Endothelial cell of umbilical vein (primary cell): ENCODE data around the gene SH3BP4. TPM values are rescaled to one million over a fixed set of nuclear protein-coding genes. Genes with fewer than 3 reads are reported as not detected.

Experiments used
- BruUV-seq: library from RNA; stranded (reverse); fragments of 400-500 nt; replicated peaks from 2 replicates; lab custom pipeline; 2021; lab: Mats Ljungman, UMichigan
- CTCF ChIA-PET: fragments of 300-600, 350-600 bp; sonication (Branson Sonifier 250); formaldehyde crosslinking; loops from one replicate; lab custom pipeline; 2021; ENCODE audit warnings: antibody characterized with exemption, inconsistent platforms; lab: Charles Lee
- POLR2A ChIA-PET: fragments of 300-600, 350-600 bp; sonication (Branson Sonifier 250); formaldehyde crosslinking; loops from one replicate; lab custom pipeline; 2021; ENCODE audit warnings: antibody characterized with exemption, inconsistent platforms; lab: Charles Lee
- DNase-seq: peaks from one replicate; pipeline ENCODE4 v3.0.0-alpha.2; 2011; ENCODE audit warnings: low read depth, low spot score
- FAIRE-seq: peaks from 2 replicates; lab custom pipeline; 2011; peaks lifted over from hg19 to GRCh38; lab: Jason Lieb, UNC
- H2AFZ ChIP-seq: 2 replicates; pipeline ENCODE4 v1.6.0; 2012; ENCODE audit warnings: low read depth, low read length, control low read depth, inconsistent platforms
- H3K27ac ChIP-seq: 2 replicates; pipeline ENCODE4 v1.5.1; 2011; ENCODE audit warnings: low read depth, mild to moderate bottlenecking, control low read depth, low read length, moderate library complexity; ENCODE audit not compliant: insufficient read depth
- H3K27me3 ChIP-seq, 2 experiments: 2 replicates each; pipeline versions ENCODE4 v1.6.0 to v1.6.1; 2011; ENCODE audit warnings: low read length in 2 of 2, mixed read lengths in 1 of 2; ENCODE audit not compliant: control insufficient read depth in 2 of 2, insufficient read depth in 2 of 2
- H3K36me3 ChIP-seq, 2 experiments: 2 replicates in 1 of 2; 3 replicates in 1 of 2; pipeline ENCODE4 v1.5.1; 2011; ENCODE audit warnings: low read length in 2 of 2, mild to moderate bottlenecking in 1 of 2, moderate library complexity in 1 of 2; ENCODE audit not compliant: control insufficient read depth in 2 of 2, insufficient read depth in 2 of 2; ENCODE audit errors: extremely low read depth in 1 of 2
- H3K4me1 ChIP-seq: 3 replicates; pipeline ENCODE4 v1.5.1; 2011; ENCODE audit warnings: mild to moderate bottlenecking, low read length; ENCODE audit not compliant: control insufficient read depth, insufficient read depth; ENCODE audit errors: extremely low read depth
- H3K4me2 ChIP-seq: 2 replicates; pipeline ENCODE4 v1.6.1; 2011; ENCODE audit warnings: low read length, control low read depth, mixed read lengths; ENCODE audit not compliant: insufficient read depth
- H3K4me3 ChIP-seq, 3 experiments: fragments of 200-600 bp in 1 of 3; sonication (generic), shearing (Covaris generic) in 1 of 3; replicated peaks in 1 of 3; 2 replicates each; pipeline ENCODE4 v1.5.1; 2011 to 2016; ENCODE audit warnings: control low read depth in 3 of 3, low read length in 3 of 3, mild to moderate bottlenecking in 2 of 3, inconsistent platforms in 1 of 3, low read depth in 1 of 3, moderate library complexity in 1 of 3; ENCODE audit not compliant: insufficient read depth in 1 of 3
- H3K79me2 ChIP-seq: 2 replicates; pipeline ENCODE4 v1.6.0; 2012; ENCODE audit warnings: low read length, inconsistent platforms; ENCODE audit not compliant: control insufficient read depth, insufficient read depth
- H3K9ac ChIP-seq: replicated peaks from 2 replicates; pipeline ENCODE3; 2011; ENCODE audit warnings: low read length, control low read depth; ENCODE audit not compliant: insufficient read depth; ENCODE audit errors: extremely low read depth
- H3K9me1 ChIP-seq: replicated peaks from 3 replicates; pipeline ENCODE4 v1.6.0; 2011; ENCODE audit warnings: mild to moderate bottlenecking, low read length; ENCODE audit not compliant: control insufficient read depth, insufficient read depth; ENCODE audit errors: extremely low read depth
- H3K9me3 ChIP-seq: replicated peaks from 2 replicates; pipeline ENCODE4 v1.5.1; 2012; ENCODE audit warnings: low read length, inconsistent platforms; ENCODE audit not compliant: control insufficient read depth, insufficient read depth
- H4K20me1 ChIP-seq: replicated peaks from 2 replicates; pipeline ENCODE3; 2011; ENCODE audit warnings: mild to moderate bottlenecking, low read length; ENCODE audit not compliant: control insufficient read depth, insufficient read depth; ENCODE audit errors: extremely low read depth
- EZH2 ChIP-seq: IDR thresholded peaks from 2 replicates; pipeline ENCODE4 v1.6.1; 2012; ENCODE audit warnings: borderline replicate concordance, low read depth, mild to moderate bottlenecking, moderate library complexity, low read length, inconsistent platforms; ENCODE audit not compliant: severe bottlenecking
- FOS ChIP-seq: IDR thresholded peaks from 2 replicates; pipeline ENCODE4 v1.6.1; 2011; ENCODE audit warnings: mild to moderate bottlenecking, low read length, moderate library complexity, borderline replicate concordance; ENCODE audit not compliant: insufficient read depth
- GATA2 ChIP-seq: IDR thresholded peaks from 2 replicates; pipeline ENCODE4 v1.7.0; 2011; ENCODE audit warnings: low read depth, mild to moderate bottlenecking, moderate library complexity, mixed read lengths, low read length; ENCODE audit not compliant: insufficient read length, insufficient read depth
- JUN ChIP-seq: IDR thresholded peaks from 2 replicates; pipeline ENCODE4 v1.6.1; 2011; ENCODE audit warnings: borderline replicate concordance, low read depth; ENCODE audit not compliant: insufficient read length, insufficient read depth
- MAX ChIP-seq: IDR thresholded peaks from 2 replicates; pipeline ENCODE4 v1.6.1; 2011; ENCODE audit not compliant: insufficient read depth, insufficient read length
- MYC ChIP-seq: IDR thresholded peaks from one replicate; pipeline ENCODE4 v1.6.1; 2011; ENCODE audit warnings: mild to moderate bottlenecking, low read depth, low read length
- POLR2A ChIP-seq: IDR thresholded peaks from 2 replicates; pipeline ENCODE4 v1.6.1; 2012; ENCODE audit warnings: low read depth, mild to moderate bottlenecking, control low read depth, low read length
- POLR2AphosphoS5 ChIP-seq: IDR thresholded peaks from 2 replicates; pipeline ENCODE4 v1.6.1; 2012; ENCODE audit warnings: low read depth, mild to moderate bottlenecking, control low read depth, low read length, moderate library complexity; ENCODE audit not compliant: insufficient read depth
- dilution Hi-C: fragments of 300-500 bp; cut with MboI; formaldehyde crosslinking; loops from one replicate; pipeline ENCODE4 v1.15.0; 2019; ENCODE audit warnings: low sequenced_read_pairs; ENCODE audit not compliant: extremely low pct_ligation_motif_present
- intact Hi-C: fragments of 100-400 bp; cut with micrococcal nuclease; formaldehyde crosslinking; loops from one replicate; pipeline ENCODE4 v1.10.0; 2022
- polyA plus RNA-seq, 4 experiments: library from polyadenylated mRNA; depleted of rRNA in 3 of 4; stranded (reverse) in 3 of 4; unstranded in 1 of 4; fragments of >200 nt; gene quantifications; 2 replicates each; pipeline versions ENCODE4 v1.2.1 to v1.2.3, GENCODE V29; 2011 to 2012; ENCODE audit warnings: missing spikeins in 1 of 4
- total RNA-seq: library from RNA; stranded (reverse); gene quantifications from 2 replicates; pipeline ENCODE4 v1.2.3, GENCODE V29; 2021
- TF ChIP-seq, protein P1 (sequence below), 2 donors: IDR thresholded peaks; 1 replicate in 1 of 2; 2 replicates in 1 of 2; pipeline ENCODE4 v1.5.1; 2011; ENCODE audit warnings: low read length in 2 of 2, mild to moderate bottlenecking in 2 of 2, moderate library complexity in 2 of 2, control low read depth in 1 of 2, inconsistent platforms in 1 of 2, low read depth in 1 of 2; ENCODE audit not compliant: insufficient read depth in 1 of 2; ENCODE audit errors: extremely low read depth in 1 of 2

The SH3BP4 gene
- total and polyA plus RNA-seq, 2 donors (not counting 3 experiments of a cell fraction or from before 2014, with no cell fraction given) = 85.2 to 100.0 TPM

- FAIRE-seq (no peak), DNase-seq (no peak)
- no TSS peak for BruUV-seq
- Histone ChIP-seq H3K9me3 (no peaks in the 10 kb centered on the region), H3K4me1 (no peaks in the 10 kb centered on the region), H3K79me2 (no peaks in the 10 kb centered on the region), H3K36me3 (no peaks in the 10 kb centered on the region), H3K27me3 (peaks cover 11 to 23% of the 10 kb centered on the region in 2 experiments), H3K4me2 (no peak overlapping the region), H4K20me1 (no peaks in the 10 kb centered on the region), H3K4me3 (no peak overlapping the region), H3K9ac (no peak overlapping the region), H3K27ac (no peak overlapping the region), H2AFZ (no peak overlapping the region), H3K9me1 (no peaks in the 10 kb centered on the region)
- ChIA-PET POLR2A (no interaction called here), CTCF (interaction anchor here (0.9 to 1.7 kb wide), 2 partner anchors 21 to 177 kb away, joined by 3 to 4 read pairs; no protein-coding TSS in a partner anchor)
- TF ChIP-seq POLR2A (no peak), MAX (no peak), EZH2 (no peak), JUN (no peak), GATA2 (no peak), POLR2AphosphoS5 (no peak), FOS (no peak), MYC (no peak)
- TF ChIP-seq, protein P1, sequence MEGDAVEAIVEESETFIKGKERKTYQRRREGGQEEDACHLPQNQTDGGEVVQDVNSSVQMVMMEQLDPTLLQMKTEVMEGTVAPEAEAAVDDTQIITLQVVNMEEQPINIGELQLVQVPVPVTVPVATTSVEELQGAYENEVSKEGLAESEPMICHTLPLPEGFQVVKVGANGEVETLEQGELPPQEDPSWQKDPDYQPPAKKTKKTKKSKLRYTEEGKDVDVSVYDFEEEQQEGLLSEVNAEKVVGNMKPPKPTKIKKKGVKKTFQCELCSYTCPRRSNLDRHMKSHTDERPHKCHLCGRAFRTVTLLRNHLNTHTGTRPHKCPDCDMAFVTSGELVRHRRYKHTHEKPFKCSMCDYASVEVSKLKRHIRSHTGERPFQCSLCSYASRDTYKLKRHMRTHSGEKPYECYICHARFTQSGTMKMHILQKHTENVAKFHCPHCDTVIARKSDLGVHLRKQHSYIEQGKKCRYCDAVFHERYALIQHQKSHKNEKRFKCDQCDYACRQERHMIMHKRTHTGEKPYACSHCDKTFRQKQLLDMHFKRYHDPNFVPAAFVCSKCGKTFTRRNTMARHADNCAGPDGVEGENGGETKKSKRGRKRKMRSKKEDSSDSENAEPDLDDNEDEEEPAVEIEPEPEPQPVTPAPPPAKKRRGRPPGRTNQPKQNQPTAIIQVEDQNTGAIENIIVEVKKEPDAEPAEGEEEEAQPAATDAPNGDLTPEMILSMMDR (IDR thresholded peaks at IDR 0.05; ENCODE audit: extremely low read depth in 1 of 2, insufficient read depth in 1 of 2, low read depth in 1 of 2, low read length in 2 of 2) = no peak
- dilution Hi-C loops (no loop called here), intact Hi-C loops (loop anchor here (5.0 kb wide), 1 partner anchor 33 kb away; no protein-coding TSS in a partner anchor)
These were observed 11.3 kb upstream of the SH3BP4 start for GRCh38 chr2:234940527-234940926.
